HG02571 (cell line): ENCODE results near the gene KIF3A.

ENCODE experiments used
- ATAC-seq: cut with Tn5 transposase; IDR thresholded peaks from one replicate; pipeline ENCODE4 v1.9.1; 2021; ENCODE audit warnings: mild to moderate bottlenecking, moderate library complexity; ENCODE audit not compliant: unreplicated experiment

The KIF3A gene

DNA sequence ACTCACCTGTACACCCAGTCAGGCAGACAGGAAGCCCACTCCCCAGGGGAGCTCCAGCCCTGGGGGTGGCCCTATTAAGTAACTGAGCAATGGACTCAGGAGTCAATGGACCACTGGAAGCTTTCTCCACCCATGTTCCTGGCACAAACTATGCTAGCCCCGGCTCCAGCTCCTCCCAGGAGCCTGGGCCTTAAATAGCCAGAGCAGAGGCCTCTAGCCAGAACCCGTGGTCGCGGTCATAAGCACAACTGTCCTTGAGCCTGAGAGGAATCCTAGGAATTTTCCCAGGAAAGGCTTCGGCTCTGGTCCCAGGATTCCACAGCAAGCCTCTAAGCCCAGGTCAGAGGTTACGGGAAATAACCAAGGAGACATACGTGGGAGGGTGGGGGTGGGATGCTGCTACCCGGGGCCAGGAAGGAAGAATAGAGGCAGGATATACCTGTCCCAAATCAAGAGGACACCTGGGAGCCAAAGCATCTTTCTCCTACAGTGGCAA is 34.2 kb upstream of the KIF3A start:
- no peak for ATAC-seq

DNA sequence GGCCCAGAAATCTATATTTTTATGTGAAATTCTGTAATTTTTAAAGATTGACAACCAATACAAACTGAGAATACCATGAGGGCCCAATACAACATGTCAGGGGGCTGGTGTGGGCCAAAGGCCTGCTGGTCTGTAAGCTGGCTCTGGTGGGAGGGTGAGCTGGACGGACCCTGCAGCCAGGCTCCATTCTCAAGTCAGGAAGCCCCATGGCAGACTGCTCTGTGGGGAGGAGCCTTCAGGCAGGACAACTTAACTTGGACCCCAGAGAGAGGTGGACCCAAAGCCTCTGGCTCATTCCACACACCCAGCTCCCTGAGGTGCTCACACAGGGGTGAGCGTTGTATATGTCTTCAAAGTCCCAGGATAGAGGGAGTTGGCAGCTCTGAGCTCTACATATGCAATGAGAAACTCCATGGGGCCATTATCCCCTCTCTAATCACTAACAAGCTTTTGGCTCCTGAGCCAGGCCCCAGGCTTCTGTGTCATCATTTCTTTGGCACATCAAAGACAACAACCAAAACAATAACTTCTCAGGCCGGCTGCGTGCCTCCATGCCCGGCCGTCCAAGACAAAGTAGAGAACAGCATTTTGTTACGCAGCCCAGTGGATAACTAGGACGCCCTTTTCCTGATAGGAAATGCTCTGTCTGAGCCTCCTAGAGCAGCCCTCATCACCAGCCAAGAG is 33.3 kb upstream of the KIF3A start:
- no peak for ATAC-seq

DNA sequence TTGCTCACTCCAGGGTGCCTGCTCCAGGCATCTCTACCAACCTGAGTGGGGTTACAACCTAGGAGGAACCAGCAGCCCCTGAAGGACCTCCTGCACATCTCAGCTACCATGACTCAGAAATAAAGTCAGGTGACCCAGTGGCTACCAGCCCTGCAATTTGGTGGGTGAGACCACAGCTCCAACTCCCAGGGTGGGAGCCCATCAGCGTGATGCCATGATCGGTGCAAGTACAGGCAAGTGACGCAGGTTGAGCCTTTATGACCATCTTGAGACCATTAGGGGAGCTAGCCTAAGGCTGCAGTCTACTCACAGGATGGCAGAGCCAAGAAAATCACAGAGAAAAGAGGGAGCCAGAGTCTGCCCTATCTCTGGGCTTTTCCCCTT is 31.1 kb upstream of the KIF3A start:
- no peak for ATAC-seq

DNA sequence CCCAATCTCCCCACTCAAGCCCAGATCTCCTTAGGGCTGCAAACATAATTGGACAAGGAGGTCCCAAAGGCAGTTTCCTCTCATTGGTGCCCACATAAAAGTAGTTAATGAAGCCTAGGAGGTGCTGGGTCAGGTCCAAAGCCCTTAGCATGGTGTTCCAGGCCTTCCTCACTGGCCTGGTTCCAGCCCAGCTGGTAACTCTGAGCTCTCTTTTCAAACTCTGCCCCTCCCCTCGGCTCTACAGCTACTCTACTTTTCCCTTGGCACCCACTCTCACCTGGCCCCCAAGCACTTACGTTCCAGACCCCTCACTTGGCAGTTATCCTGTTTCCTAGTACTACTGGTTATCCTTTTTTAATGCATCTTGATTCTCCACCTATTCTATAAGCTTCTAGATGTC is 29.8 kb upstream of the KIF3A start:
- no peak for ATAC-seq

DNA sequence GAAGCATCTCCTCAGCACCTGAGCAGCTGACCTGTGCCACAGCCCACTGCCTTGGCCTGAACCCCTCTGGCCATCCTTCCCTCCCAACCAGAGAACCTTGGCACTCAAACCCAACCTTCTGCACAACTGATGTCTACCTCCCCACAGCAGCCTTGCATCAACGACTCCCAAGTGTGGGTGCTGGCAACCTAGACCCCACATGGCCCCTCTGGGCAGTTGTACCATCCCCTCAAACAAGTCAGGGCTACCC is 29.4 kb upstream of the KIF3A start:
- ATAC-seq = no peak

DNA sequence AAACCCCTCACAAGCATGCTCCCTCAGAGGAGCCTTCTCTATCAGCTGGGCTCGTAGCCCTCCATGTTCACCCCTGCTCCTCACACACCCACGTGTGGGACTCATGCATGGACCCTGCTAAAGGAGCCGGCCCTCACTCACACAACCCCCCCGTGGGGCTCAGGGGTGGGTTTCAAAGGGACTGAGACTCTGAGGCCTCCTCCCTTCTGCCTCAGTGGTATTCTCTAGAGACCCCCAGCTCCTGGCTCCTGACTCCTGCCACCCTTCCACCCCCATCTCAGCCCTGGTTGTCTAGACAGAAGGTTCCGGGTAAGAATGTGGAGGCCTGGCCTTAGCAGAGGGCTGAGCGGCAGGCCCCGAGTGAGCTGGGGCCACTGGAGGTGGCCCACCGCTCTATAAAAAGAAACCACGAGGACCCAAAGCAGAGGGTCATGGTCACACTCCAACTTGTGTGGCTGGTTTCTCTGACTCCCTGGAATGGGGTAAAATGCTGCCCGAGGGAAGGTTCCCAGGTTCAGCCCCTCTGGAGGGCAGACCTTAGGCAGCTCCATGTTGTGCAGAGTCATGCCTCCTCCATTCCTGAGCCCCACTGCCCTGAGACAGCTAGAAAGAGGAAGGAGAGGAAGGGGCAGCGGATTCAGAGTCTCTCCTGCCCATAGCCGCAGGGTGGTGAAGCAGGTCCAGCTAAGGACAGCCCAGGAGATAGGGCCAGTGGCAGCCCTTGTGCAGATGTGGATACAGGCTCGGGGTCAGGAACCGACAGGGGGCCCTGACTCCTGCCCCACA is 28.9 kb upstream of the KIF3A start:
- no peak for ATAC-seq

DNA sequence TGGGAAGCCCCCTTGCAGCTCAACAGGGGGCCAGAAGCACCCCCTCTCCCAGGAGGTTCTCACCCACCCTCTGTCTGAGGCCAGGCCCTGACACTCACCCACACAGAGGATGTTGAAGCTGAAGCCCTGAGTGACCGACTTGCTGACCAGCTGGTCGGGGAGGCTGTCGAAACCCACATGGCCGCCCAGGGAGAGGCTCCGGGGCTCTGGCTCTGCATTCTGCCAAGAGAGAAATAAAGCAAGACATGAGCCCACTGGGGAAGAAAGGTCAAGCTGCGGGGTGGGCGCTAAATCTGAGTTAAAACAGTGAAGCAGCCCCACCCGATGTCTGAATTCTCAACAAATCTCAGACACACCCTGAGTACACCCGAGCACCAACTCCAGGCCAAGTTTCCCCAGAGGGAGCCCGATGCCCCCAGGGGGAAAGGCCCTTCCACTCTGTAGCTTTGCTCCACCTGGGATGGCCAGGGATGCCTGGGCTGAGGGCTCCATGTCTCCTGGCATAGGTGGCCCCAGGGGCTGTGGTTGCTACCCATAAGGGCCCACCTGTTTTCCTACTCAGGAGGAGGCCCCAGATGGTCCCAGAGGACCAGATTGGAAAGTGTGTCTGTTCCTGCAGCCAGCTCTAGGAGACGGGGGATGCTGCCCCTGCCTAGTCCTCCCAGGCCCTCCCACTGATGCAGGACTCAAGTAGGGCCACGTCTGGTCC is 28.1 kb upstream of the KIF3A start:
- no peak for ATAC-seq

DNA sequence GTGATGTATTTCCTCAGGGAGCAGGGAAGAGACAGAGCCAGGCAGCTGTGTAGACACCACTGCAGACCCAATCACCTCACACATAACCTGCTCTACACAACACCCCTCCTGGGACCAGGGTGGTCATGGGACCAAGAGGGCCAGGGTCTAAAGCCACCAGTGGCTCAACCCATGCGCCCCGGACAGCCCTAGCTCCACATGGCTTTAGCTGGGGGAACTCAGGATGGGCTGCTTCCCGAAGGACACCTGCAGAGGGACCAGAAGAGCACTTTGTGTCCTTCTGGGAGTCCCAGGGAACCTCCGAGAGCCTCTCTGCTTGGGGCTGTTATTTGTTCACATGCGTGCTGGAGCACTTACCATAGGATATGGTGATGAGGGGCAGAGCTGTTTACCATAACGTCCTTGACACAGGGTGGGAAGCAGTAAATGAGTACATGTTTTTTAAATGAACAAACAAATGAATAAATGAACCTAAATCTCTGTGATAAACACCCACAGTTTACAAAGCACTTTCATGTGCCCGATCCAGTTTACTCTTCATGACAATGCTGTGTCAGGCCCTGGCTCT is 27.4 kb upstream of the KIF3A start:
- no peak for ATAC-seq

DNA sequence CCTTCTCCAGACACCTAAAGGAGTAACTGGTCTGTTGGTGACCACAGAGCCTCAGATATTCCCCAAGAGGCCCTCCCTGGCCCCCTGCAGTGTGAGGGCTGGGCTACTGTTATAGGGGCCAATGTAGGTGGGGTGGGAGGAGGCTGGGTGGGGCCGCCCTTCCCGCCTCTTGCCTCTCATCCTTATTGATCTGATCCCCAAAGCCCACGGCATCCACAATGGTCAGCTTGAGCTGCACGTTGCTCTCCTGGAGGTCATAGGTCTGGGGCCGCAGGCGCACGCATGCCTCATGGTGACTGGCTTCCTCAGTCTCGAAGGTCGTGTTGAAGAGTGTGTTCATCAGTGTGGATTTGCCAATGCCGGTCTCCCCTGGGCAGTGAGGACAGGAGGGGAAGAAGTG is 26.7 kb upstream of the KIF3A start:
- no peak for ATAC-seq

DNA sequence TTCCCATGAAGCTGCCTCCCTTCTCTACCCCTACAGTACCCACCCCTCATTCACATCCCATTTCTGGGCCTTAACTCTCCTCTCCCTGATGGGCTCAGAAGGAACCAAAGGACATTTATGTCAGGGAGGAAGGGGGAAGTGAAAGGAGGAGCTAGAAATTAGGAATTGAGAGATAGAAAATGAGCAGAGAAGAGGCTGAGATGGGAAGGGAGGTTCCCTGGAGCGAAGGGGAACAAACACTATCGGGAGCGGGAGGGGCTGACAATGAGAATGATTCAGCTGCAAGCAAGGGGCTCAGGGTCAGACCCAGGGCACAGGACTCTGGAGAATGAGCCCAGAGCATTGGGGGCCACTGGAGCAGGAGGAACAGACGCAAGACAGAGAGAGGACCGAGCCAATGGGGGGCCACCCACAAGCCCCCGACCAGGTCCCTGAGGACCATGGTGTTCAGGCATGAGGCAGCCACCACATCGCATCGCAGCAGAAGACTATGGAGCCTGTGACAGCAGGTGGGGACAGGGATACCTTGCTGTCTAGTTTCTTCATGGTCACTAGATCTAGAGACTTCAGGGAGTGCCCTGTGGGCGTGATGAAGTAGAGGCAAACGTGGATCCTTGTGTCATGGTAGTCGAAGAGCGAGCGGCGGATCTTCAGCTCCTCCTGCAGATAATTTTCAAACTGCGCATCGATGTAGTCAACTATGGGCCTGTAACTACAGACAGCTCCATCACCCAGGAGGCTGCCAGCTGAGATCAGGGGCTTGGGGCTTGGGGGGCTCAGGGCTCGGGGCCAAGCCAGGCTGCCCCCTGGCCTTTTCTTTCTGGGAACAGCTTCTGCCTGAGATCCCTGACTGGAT is 26.1 kb upstream of the KIF3A start:
- no peak for ATAC-seq

DNA sequence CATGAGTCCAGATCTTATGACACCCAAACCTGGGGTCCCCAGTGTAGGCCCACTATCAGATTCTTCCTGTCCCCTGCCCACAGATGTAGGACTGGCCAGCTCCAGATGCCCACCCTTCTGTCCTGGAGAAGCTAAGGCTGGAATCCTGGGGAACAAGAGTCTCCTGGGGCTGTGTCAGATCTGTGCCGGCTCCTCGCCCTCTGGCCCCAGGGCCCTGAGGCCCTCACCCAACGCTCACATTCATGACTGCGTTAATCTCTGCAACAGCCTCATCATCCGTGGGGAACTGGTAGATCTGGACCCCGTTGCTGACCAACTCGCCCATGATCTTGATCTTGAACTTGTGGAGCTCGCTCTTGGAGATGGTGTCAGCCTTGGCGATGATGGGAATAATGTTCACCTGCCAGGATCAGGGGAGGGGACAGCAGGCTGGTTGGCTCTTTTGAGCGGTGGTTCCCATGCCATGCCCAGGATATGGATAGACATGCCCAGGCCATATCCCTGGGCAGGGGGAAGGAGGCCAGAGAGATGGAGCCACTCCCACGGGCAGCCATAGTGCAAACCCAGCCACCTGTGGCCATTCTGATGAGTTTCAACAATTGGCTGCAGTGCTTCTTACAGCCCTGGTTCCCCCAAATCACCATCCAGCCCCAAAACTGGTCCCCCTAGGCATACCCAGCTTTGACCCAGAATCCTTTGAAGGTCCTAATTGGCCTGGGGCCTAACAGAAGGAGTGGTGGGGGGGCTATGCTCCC is 25.1 kb upstream of the KIF3A start:
- ATAC-seq = no peak

DNA sequence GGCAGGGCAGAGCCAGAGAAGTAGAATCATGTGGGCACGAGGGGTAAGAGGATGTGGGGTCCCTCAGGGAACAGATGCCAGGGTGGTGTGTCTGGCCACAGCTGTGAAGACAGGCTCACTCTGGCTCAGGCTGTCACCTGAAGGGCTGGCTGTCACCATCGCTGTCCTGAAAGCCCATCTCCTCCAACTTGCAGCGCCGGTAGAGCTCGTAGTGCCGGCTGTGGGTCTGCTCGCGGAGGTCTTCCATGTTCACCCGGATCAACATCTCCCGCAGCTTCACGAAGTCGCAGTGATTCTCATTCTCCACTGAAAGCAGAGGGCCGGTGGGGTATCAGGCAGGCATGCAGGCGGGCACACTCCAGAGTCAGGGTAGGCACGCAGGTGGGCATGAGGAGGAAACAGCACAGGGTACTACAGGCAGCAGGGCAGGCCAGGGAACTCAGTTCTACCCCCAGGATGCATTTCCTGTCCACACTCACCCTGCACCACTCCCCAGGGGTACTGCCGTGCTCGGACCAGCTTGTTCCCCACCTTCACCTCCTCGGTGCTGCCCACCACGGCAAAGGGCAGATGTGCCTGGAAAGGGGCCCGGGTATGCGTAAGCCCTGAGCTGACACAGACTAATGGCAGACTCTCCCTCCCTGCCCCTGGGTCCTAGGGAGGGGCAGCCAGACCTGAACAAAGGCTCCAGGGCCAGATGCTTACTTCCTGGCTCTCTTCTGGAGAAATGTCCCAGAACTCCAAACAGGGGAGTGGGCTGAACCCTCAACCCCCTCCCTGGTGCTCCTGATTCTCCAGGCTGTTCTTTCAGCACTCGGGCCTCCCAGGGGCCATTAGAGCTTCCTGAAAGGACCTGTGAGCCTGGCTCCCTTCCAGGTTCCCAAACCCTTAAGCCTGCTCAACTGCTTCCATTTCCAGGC is 24.2 kb upstream of the KIF3A start:
- ATAC-seq = no peak

DNA sequence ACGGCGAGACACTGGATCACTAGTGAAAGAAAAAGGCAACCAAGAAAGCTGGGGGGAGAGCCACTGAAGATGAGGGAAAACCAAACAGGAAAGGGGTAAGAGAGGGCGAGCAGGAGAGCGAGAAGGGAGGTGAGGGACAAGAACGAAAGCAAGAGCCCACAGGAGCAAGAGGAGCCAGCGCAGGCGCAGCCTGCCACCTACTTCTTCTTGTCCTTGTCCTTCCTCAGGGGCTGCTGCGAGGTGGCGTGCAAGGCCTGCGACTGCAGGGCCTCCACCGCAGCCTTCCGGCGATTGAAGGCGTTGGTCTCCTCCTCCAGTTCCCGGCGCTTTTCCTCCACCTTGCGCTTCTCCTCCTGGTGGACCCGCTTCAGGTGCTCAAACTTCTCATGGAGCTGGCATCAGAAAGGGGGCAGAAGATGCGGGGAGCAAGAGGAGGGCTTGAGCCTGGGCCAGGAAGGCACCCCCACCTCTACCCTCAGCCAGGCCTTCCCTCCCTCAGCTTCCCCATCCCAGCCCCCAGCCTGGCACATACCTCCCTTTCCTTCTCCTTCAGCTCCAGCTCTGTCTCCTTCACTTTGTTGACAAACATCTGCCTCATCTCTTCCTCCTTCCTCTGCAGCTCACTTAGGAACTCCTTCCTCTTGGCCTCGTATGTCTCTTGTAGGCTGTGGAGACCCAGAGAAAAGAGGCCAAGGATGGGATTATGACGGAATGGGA is 23.4 kb upstream of the KIF3A start:
- no peak for ATAC-seq

DNA sequence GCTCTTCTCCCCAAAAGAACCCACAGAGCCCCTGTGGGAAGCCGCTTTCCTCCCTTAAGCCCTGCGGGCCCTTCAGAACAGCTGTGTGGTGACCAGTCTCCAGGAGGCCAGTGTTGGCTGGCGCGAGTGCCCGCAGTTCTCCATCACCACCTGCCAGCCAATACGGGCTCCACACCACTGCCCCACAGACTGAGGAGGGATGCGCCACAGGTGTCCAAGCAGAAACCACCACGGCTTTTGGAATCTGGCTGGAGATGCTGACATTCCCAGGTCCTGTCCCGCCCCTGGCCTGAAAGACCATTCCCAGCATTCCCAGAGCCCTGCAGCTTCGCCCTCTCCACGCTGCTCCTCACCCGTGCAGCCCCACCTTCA is 22.7 kb upstream of the KIF3A start:
- ATAC-seq = no peak

DNA sequence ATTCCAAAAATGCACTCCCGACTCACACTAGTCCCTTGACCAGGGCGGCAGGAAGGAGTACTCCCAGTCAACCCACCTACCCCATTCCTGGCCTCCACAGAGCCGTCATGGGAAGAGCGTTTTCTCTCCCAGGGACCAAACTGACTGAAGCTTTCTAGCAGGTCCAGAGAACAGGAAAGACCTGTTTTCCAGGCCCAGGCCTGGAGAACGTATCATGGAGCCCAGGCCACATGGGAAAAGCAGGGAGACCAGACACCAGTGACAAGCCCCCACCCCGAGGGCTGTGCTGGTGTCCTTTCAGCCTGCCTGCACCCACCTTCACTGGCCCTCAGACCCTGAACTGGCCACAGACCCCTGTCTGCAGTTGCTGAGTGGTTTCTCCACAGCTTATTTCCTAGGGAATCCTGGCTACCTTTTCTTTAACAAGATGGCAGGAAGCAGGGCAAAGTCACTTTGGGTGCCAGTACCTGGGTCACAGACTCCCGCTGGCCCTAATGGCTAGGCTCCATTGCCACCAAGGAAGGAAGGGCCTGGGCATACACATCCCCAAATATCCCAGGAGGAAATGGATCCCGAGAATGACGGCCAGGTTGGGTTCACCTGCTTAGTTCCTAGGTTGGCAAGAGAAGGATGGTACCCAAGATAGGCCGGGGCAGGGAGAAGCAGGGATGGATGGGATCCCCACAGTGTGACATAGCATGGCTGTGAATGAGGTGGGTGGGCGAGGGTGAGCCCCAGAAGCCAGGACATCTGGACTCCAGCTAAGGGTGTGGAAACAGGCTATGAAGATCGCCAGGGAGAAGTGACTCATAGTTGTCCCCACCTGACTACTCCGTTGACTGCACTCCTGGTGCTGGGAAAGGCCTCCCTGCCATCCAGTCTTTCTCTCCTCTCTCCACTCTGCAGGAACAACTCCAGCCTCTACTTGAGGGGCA is 22.0 kb upstream of the KIF3A start:
- ATAC-seq = no peak

DNA sequence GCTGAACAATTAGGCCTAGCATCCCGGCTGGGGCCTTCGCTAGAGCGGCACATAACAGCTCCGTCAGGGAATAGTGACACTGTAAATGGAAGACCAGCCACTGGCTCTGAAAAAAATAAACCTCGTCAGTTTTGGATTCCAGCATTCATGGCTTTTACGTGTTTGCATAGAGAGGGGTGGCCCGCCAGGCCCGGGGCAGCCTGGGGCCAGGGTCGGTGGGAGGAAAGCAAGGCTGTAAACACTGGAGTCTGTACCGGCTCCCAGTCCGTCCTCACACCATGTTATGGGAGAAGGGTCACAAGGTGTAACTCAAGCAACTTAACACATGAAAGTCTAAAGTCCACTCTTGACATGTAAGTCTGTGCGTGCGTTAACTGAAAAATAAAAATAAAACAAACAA is 21.1 kb upstream of the KIF3A start:
- no peak for ATAC-seq

DNA sequence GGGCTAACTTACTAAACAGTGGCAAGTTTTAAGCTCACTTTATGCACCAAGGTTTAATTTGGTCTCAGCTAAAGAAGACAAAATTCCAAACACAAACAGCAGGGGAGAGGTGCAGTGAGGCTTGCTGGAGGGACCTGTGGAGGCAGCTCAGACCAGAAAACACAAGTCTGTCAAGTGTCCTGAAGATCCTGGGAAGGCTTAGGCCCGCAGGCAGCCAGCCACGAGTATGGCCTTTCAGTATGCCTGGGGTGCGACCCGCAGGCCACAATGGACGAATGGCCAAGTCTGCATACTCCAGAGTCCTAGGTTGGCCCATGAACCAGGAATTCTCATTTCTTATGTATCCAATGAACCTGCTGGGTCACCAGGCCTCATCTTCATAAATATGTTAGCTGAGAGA is 19.2 kb upstream of the KIF3A start:
- ATAC-seq = no peak

DNA sequence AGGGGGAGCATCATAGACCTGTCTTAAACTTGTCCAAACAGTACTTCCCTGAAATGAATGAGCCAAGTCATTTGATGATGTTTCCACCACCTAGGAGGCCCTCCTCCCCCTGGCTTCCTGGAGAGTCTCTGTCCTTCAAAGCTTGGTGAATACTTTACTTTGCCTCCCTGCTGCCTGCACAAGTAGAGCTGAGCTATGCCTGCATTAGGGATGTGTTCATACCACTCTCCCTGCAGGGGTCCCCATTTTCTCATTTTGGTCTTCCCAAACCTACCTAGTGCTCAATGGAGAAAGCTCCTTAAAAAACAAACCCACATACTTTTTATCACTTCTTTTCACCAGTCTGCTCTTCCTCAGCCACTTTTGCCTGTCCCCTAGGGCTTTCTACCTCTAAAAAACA is 17.6 kb upstream of the KIF3A start:
- no peak for ATAC-seq
